ENCODE measurements around the gene PDCD4. TPM values are rescaled to one million over a fixed set of nuclear protein-coding genes. Genes with fewer than 3 reads are reported as not detected.

PDCD4 gene
- total and polyA plus RNA-seq, 2 of the 8 experiments (the other 6 are each of a cell fraction or from before 2014, with no cell fraction given), result 3.3 to 26.8 TPM

- POLR2A ChIA-PET (ENCODE audit: partially characterized antibody), result interaction anchor here (1.0 to 1.6 kb wide), 3 partner anchors 9 to 26 kb away, joined by 3 to 4 read pairs (median 3); partner anchors contain the start of genes BBIP1, PDCD4 and SHOC2
- H2BK15ac ChIP-seq (ENCODE audit: low read length), result no peak overlapping the region
- H3K36me3 ChIP-seq (ENCODE audit: control insufficient read depth in 2 of 4, insufficient read depth in 4 of 4, low read length in 3 of 4), result peaks cover 0 to 21% (median 0%) of the 10 kb centered on the region in 4 experiments; a peak in 2 of 8 replicates
- no peak overlapping the region for H3K27ac ChIP-seq (ENCODE audit: low read depth, low read length)
- no peak overlapping the region for H3K9ac ChIP-seq (replicated peaks in 1 of 4; ENCODE audit: extremely low read depth in 1 of 4, low read depth in 3 of 4, low read length in 3 of 4)
- TF ChIP-seq TAF7 (optimal IDR thresholded peaks at IDR 0.05; ENCODE audit: borderline replicate concordance, low read depth, low read length), result no peak
- TF ChIP-seq GABPA (IDR thresholded peaks at IDR 0.05; ENCODE audit: borderline replicate concordance, insufficient read depth, low read length), result no peak
- TF ChIP-seq PHF8 (conservative IDR thresholded peaks at IDR 0.05; ENCODE audit: low read depth, low read length), result no peak
- no peak for TF ChIP-seq JUN (IDR thresholded peaks at IDR 0.05; ENCODE audit: low read depth, low read length)
- TF ChIP-seq SIRT6 (IDR thresholded peaks at IDR 0.05; ENCODE audit: low read length), result no peak
- no peak for TF ChIP-seq HDAC2 (IDR thresholded peaks at IDR 0.05; ENCODE audit: borderline replicate concordance in 1 of 2, low read depth in 2 of 2, low read length in 2 of 2)
- H3K4me2 ChIP-seq (ENCODE audit: insufficient read depth in 1 of 2, low read depth in 2 of 2, low read length in 2 of 2), result no peak overlapping the region
- no peaks in the 10 kb centered on the region for H3K79me1 ChIP-seq (ENCODE audit: low read depth, low read length)
- H2BK5ac ChIP-seq (ENCODE audit: low read depth, low read length), result no peak overlapping the region
- no peak overlapping the region for H4K8ac ChIP-seq (ENCODE audit: extremely low read depth, insufficient read depth, low read length)
- FAIRE-seq (no peak), DNase-seq (ENCODE audit: low read depth in 1 of 2, low spot score in 2 of 2) (no peak)
- no peaks in the 10 kb centered on the region for H3K9me3 ChIP-seq (ENCODE audit: insufficient read depth in 2 of 2, low read depth in 1 of 2, low read length in 1 of 2)
- H3K27me3 ChIP-seq (replicated peaks in 1 of 4; ENCODE audit: control insufficient read depth in 3 of 4, extremely low read depth in 1 of 4, insufficient read depth in 3 of 4, low read length in 3 of 4), result no peaks in the 10 kb centered on the region
- H4K20me1 ChIP-seq (replicated peaks in 1 of 2; ENCODE audit: control insufficient read depth in 1 of 2, insufficient read depth in 2 of 2, low read length in 2 of 2), result peaks cover 0 to 3% of the 10 kb centered on the region in 2 experiments
- H3K4ac ChIP-seq (replicated peaks; ENCODE audit: insufficient read length, low read depth, low read length), result no peak overlapping the region
- WGBS, 2 experiments (ENCODE audit: extremely low coverage in 1 of 2, insufficient coverage in 1 of 2, insufficient read length in 1 of 2, insufficient replicate concordance in 2 of 2, low coverage in 1 of 2, low lambda C conversion rate in 2 of 2, missing lambda C conversion rate in 1 of 2), result 87% methylated on average over 1 of the region's 1 CpG; no CpG with 5 or more reads in 1 of the 2 experiments
- H4K5ac ChIP-seq (ENCODE audit: insufficient read length, low read depth, low read length), result no peak overlapping the region
- no peak overlapping the region for H4K91ac ChIP-seq (replicated peaks; ENCODE audit: insufficient read length, low read length)
- H2AFZ ChIP-seq (ENCODE audit: low read length), result no peak overlapping the region
- H3K14ac ChIP-seq (ENCODE audit: insufficient read length), result no peak overlapping the region
- H3K18ac ChIP-seq (ENCODE audit: extremely low read depth, low read length), result no peak overlapping the region
- no peaks in the 10 kb centered on the region for H3K4me1 ChIP-seq (replicated peaks in 1 of 4; ENCODE audit: control insufficient read depth in 3 of 4, insufficient read depth in 4 of 4, low read length in 3 of 4)
- no peak overlapping the region for H2BK120ac ChIP-seq (replicated peaks; ENCODE audit: low read depth, low read length)
- H3K23me2 ChIP-seq (ENCODE audit: low read depth, low read length), result no peaks in the 10 kb centered on the region
- CTCF ChIA-PET (ENCODE audit: partially characterized antibody), result interaction anchor here (0.6 to 3.4 kb wide), 7 partner anchors 12 to 297 kb away, joined by 3 to 22 read pairs (median 3); no protein-coding TSS in a partner anchor
- H2BK12ac ChIP-seq (ENCODE audit: low read depth, low read length), result no peak overlapping the region
- H2BK20ac ChIP-seq (ENCODE audit: low read length), result no peak overlapping the region
- no peak overlapping the region for H3K23ac ChIP-seq (ENCODE audit: insufficient read length)
- H3K56ac ChIP-seq (replicated peaks; ENCODE audit: insufficient read length, low read depth, low read length), result no peak overlapping the region
- H3K79me2 ChIP-seq (ENCODE audit: control insufficient read depth in 1 of 2, insufficient read depth in 2 of 2, low read length in 2 of 2), result no peaks in the 10 kb centered on the region
- no peak overlapping the region for H2AK5ac ChIP-seq (ENCODE audit: low read depth, low read length)
- no peak overlapping the region for H3K4me3 ChIP-seq (ENCODE audit: extremely low read depth in 1 of 4, insufficient read depth in 2 of 4, low read depth in 3 of 4, low read length in 4 of 4)
Observed at GRCh38 chr10:110897184-110897583, 25.5 kb downstream of the PDCD4 start.
